GM21447 (cell line): Measurements from ENCODE around the gene MED10.

ENCODE experiments used
- ATAC-seq: cut with Tn5 transposase; IDR thresholded peaks from one replicate; pipeline ENCODE4 v1.9.1; 2021; ENCODE audit not compliant: unreplicated experiment

Gene MED10

DNA sequence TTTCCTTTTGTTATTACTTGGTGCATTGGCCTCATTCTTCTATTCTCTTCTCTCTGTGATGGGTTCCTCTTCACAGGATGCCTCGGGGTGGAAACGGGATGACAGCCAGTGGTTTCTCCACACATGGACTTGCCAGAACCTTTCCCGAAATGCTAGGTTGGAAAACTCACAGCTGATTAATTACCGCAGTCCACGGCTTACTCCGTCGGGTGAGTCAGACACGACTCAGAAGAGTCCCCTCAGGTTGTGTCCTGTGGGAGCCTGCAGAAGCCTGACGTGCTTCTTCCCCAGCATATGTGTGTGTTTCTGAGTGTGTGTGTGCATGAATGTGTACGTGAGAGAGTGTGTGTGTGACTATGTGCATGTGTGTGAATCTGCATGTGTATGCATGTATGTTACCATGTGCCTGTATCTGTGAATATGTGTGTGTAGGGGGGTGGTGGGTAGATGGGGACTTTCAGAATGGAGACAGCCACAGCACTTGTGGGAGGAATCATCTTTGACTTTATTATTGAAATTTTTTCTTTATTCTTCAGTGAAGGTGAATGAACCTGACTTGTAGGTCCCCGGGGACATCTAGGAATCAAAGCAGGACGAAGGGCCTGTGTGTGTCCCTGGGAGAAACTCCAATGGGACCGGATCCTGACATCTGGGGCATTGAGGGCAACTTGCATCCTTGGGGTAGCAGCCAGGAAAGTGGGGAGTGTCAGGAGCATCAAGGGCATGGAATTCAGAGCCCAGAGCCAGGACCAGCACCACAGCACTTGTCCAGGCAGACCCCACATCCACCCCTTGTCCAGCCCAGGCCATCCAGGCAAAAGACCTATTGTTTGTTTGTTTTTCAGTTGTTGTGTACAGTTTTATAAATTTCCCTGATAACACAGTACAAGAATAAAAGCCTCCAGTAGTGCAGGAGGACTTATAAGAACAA is 21.9 kb upstream of the MED10 start:
- ATAC-seq, result no peak

GRCh38 chr5:6398570-6399230 is 20.4 kb upstream of the MED10 start:
- ATAC-seq, result no peak

DNA sequence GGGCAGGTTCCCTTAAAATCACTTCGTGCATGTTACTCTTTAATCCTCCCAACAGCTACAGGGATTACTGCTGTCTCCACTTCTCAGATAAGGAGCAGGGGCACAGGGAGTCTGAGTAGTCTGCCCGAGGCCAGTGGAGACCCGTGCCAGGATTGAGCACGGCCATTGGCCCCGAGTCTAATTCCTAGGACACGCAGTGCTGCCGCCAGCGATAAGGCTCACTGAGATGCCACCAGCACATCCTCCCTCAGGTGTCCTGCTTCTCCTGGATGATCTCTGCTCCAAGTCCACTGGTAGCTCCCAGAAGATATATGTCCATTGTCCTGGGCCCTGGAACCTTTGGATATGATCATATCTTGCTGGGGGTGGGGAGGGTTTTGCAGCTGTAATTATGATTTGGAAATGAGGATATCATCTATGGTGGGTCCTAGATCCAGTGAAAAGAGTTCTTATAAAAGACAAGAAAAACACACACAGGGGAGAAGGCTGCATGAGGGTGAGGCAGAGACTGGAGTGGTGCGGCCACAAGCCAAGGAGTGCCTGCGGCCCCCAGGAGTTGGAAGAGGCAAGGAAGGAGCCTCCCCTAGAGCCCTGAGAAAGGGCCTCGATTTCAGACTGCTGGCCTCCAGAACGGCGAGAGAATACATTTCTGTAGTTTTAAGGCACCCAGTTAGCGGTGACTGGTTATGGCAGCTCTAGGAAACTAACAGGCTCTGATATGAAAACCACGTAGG is 19.4 kb upstream of the MED10 start:
- no peak for ATAC-seq

GRCh38 chr5:6396836-6397535 is 18.6 kb upstream of the MED10 start:
- no peak for ATAC-seq

GRCh38 chr5:6396043-6396442 is 17.7 kb upstream of the MED10 start:
- ATAC-seq, result no peak

GRCh38 chr5:6395621-6396020 is 17.3 kb upstream of the MED10 start:
- no peak for ATAC-seq

DNA sequence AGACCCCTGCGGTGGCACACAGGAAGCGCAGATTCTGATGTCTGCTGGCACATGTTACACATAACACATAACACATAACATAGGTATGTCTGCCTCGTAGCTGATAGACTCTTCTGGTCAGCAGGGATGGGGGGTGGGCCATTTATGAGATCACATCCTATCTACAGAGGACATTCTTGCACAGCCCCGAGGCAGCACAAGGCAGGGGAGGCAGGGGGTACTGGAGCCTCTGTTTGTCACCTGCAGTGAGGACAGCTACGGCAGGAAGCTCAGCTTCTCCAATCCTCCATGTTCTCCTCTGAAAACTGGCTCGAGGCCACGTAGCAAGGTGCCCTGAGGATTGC is 16.7 kb upstream of the MED10 start:
- no peak for ATAC-seq

GRCh38 chr5:6394429-6395101 is 16.2 kb upstream of the MED10 start:
- no peak for ATAC-seq

GRCh38 chr5:6393596-6394194 is 15.3 kb upstream of the MED10 start:
- ATAC-seq, result no peak

DNA sequence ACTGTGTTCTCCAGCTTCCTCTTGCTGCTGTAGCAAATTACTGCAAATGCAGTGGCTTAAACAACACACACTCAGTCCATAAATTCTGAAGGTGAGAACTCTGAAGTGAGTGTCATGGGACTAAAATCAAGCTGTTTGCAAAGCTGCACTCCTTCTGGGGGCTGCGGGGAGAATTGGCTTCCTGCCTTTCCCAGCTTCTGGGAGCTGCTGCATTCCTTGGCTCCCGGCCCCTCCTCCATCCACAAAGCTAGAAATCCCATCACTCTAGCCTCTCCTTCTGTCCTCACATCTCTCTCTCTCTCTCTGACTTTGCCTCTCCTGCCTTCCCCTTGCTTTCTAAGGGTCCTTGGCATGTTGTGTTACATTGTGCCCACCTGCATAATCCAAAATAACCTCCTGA is 14.2 kb upstream of the MED10 start:
- no peak for ATAC-seq

DNA sequence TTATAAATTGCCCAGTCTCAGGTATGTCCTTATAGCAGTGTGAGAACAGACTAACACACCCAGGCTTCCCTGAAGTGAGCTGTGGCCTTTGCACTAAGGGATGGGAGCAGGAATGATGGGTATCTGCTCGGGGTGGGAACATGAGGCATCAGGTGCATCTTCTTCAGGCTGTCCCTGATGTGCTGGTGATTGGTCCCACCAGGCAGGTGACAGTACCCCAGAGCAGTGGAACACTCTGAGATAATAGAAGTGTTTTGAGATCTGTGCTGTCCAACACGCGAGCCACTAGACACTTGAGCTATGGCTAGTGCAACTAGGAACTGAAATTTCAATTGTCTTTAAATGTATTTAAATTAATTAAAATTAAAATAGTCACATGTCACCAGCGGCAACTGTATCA is 12.8 kb upstream of the MED10 start:
- ATAC-seq, result no peak

DNA sequence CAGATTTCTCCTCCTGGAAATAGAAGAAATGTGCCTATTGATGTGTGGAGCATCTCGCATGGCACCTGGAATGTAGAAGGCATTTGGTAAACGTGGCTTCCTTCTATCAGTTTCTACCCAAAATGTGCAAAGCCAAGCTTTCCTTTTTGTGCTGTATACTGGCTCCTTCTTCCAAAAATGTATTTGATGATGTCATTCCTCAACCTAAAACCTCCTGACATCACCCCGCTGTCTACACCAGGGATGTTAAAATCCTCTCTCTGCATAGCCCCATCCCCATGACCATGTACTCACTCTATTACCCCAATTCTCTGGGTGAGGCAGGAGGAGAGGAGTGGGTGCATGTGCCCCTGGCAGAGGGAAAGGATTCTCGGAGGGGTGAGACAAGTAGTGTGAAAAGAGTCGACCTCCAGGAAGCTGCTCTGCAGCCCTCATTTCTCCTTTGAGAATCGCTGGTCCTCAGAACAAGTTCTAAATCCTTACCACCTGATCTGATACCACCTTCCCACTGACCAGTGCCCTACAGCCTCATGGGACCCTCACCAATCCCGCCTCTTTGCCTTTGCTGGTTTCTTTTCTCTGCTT is 11.7 kb upstream of the MED10 start:
- ATAC-seq, result no peak

DNA sequence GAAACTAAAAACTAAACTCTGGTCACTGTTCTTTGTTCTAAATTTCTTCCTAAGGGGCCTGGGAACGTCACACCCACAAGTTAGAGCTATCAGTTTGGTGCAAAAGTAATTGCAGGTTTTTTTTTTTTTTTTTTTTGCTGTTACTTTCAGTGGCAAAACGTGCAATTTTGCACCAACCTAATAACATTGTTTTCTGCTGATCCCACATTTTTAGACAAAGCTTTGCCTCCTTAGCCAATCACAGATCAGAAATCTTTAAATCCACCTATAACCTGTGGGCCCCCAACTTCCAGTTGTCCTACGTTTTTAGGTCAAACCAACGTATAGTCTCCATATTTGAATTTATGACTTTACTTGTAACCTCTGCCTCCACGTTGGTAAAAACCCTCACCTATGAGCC is 11.1 kb upstream of the MED10 start:
- no peak for ATAC-seq

DNA sequence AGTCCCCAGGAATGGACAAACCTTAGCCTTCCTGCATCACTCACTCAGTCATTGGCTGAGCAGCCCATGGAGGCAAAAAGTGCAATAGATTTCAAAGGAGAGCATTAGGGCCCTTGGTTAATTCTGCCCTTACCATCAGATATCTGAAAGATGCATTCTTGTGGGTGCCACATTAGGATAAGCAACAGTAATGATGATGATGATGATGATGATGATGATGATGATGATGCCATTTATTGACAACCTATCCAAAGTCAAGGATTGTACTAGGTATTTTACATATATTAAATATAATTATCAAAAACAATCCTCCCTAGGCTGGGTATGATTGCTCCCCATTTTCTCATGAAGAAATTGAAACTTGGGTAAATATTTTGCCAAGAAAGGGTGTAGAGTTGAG is 9.6 kb upstream of the MED10 start:
- ATAC-seq, result no peak

DNA sequence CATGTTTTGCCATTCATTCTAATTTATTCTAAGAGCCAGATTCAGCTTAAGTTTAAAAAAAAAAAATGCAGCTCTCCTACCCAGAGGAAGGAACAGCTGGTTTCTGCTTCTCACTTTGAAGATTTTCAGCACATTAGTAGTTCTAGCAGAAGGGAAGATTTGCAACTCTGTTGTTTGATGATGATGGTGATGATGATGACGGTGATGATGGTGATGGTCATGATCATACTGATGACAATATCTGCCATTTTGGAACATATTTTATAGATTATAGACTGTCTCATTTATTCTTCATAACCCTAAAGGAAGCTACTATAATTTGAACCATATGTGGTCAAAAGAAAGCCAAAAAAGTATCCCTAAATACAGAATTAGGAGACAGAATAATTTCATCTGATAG is 7.9 kb upstream of the MED10 start:
- ATAC-seq, result no peak

DNA sequence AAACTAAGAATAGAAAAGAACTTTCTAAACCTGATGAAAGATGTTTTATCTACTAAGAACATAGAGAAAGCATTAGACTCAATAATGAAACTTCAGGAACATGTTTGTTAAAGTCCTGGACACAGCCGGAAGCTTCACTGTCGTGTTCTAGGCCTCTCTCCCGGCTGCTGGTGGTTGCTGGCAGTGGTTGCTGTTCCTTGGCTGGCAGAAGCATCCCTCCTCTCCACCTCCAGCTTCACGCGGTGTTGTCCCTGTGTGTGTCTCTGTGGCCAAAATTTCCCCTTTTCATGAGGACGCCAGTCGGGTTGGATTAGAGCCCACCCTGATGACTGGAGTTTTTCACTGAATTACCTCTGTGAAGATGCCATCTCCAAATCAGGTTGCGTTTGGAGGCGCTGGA is 6.5 kb upstream of the MED10 start:
- no peak for ATAC-seq

DNA sequence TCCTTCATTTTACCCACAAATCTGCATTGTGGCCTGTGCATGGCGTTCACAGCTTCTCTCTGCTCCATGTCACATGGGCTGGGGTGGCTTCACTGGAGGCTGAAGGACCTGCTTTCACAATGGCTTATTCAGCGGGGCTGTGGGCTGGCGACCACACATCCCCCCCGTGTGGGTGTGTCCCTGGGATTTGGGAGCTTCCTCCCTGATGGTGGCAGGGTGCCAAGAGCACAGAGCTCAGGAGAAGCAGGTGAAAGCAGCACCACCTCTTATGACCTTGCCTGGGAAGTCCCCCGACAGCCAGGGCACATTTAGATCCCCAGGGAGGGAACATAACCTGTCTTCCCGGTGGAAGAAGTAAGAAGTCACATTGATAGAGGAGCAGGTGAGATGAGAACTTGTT is 5.0 kb upstream of the MED10 start:
- ATAC-seq, result no peak

DNA sequence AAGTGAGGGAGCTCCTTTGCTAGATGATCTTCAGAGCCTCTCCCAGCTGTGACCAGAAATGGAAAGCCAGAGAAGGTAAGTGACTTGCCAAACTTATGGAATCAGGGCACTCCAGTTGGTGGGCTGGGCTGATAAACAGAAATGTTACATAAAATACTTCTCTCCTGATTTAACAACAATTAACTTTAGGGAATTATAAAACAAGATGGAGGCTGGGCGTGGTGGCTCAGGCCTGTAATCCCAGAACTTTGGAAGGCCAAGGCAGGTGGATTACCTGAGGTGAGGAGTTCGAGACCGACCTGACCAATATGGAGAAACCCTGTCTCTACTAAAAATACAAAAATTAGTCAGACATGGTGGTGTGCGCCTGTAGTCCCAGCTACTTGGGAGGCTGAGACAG is 899 bp upstream of the MED10 start:
- ATAC-seq, result no peak

- peak; percentile 38 for ATAC-seq
Measured at GRCh38 chr5:6378766-6379103, 388 bp upstream of the MED10 start.

DNA sequence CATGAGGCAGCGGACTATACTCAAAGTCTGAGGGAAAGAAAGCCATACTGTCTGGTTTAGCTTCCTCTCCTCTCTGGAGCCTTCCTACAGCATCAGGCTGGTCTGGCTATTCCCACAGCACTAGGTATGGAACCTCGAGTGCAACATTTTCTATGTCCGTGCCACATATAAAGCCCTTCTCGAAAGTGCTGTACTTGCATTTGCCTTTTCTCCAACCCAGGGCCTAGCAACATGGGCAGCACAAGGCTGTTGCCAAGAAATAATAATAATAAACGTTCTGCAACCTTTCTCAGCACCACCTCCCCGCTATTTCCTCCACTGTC is 804 bp downstream of the MED10 start:
- no peak for ATAC-seq
